ENCODE results near the gene VAC14.

Gene VAC14

DNA sequence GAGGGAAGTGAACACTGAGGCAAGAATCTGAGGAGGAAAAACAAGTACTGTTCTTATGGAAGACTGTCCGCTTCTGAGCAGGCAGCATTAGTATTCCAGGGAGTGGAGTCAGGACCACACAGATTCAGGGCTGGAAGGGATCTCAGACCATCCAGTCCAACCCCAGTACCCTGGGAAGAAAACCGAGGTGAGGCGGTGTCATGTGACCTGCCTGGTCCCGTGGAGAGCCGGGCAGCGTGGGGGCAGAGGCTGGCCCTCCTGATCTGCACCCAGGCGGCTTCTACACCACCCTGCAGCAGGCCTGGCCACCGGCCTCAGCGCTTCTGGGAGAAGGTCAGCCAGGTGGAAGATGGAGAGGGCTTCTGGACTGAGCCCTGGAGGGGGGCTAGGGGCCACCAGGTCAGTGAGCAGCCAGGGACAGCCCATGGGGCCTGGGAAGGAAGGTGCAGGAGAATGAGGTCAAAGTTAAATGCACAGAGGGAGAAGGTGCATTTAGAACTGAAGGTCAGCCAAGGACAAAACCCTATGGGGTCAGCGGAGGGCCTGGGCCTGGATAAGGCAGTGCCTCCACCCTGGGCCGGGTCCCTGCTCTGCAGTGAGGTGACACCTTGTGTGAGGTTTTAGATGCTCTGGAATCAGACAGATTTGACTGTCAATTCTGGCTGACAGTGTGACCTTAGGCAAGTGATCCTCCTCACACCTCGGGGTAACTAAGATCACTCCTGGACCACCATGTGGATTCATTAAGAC lies 45.9 kb downstream of the VAC14 start:
- no peak for TF ChIP-seq CTCF (IDR thresholded peaks at IDR 0.05)

- TF ChIP-seq CTCF (IDR thresholded peaks at IDR 0.05) = no peak
These were observed 46.6 kb downstream of the VAC14 start for GRCh38 chr16:70754371-70754770.

DNA sequence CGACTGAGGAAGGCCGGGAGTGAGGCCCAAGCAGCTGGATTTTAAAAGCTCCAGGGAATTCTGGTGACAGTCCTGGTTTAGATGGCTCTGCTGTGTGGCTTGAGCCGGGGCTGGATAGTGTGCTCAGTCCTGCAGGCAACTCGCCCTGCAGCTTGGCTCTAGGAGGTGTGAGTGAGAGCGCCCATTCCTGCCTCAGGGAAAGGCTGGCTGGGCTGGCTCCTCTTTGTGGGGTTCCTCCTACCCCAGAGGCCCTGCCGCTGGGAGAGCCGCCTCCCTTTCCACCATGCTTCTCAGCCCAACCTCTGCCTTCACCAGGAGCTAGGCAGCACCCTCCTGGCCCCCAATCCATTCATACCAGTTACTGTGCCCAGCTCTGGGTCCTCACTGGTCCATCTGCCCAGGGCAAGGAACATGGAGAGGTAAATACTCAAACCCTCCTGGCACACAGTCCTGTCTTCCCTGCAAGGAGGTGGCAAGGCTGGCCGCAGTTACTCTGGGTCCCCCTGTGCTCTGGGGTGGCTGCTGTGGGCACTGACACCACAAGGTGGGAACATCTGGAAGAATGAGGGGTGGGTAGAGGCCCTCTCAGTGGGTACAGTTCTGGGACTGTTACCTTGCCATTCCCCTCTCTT lies 47.1 kb downstream of the VAC14 start:
- TF ChIP-seq CTCF (IDR thresholded peaks at IDR 0.05) = no peak

GRCh38 chr16:70753228-70753627 lies 47.7 kb downstream of the VAC14 start:
- no peak for TF ChIP-seq CTCF (IDR thresholded peaks at IDR 0.05)

- no peak for TF ChIP-seq CTCF (IDR thresholded peaks at IDR 0.05)
These were observed 48.5 kb downstream of the VAC14 start for GRCh38 chr16:70752426-70752825.

- TF ChIP-seq CTCF (IDR thresholded peaks at IDR 0.05) = no peak
These were observed 49.4 kb downstream of the VAC14 start for GRCh38 chr16:70751593-70751992.

DNA sequence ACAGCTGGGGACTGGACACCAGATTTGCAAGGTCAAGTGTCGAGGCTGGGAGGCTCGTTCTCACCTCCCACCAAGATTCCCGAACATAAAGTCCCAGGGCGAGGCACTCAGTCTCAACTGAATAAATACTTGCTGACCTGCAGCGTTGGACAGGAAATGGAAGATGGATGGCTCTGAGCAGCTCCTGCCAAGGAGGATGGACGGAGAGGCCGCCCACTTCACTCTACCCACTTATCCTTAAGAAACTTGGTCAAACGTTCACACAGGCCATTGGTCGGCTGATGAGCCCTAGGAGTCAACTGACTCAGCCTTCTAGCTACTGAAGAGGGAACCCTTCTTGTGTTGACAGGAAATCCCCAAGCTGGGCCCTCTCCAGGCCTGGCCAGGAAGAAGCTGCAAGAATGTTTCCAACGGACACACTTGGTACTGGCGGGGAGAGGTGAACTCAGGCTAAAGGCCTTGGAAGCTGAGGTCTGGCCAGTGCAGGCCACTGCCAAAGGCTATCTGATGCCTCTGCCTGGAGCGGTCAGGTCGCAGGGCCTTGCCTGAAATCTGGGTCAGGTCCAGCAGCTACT lies 50.0 kb downstream of the VAC14 start:
- no peak for TF ChIP-seq CTCF (IDR thresholded peaks at IDR 0.05)
